Stomach smooth muscle (tissue), 2 donors: ENCODE results near the gene GAS5.
"Not testable (repeated sequence)": the region's sequence is repeated elsewhere in the genome, so short reads cannot be mapped to it uniquely, and the experiment has no call there.

Experiments
- H3K27ac ChIP-seq: one replicate; pipeline ENCODE4 v1.7.0; 2013; ENCODE audit warnings: mild to moderate bottlenecking, low read length, inconsistent platforms
- H3K27me3 ChIP-seq, 2 donors: one replicate each; pipeline ENCODE4 v1.7.0; 2013; ENCODE audit warnings: low read length in 2 of 2; ENCODE audit not compliant: insufficient read depth in 2 of 2, control insufficient read depth in 1 of 2
- H3K36me3 ChIP-seq, 2 donors: one replicate each; pipeline ENCODE4 v1.7.0; 2013; ENCODE audit warnings: low read length in 2 of 2; ENCODE audit not compliant: control insufficient read depth in 2 of 2, insufficient read depth in 2 of 2
- H3K4me1 ChIP-seq: one replicate; pipeline ENCODE4 v1.7.0; 2013; ENCODE audit warnings: low read length; ENCODE audit not compliant: control insufficient read depth, insufficient read depth
- H3K4me3 ChIP-seq, 2 donors: one replicate each; pipeline ENCODE4 v1.7.0; 2013; ENCODE audit warnings: low read length in 2 of 2
- H3K9ac ChIP-seq, 2 donors: one replicate each; pipeline ENCODE4 v1.7.0; 2013; ENCODE audit warnings: low read length in 2 of 2, mild to moderate bottlenecking in 1 of 2
- H3K9me3 ChIP-seq, 2 donors: one replicate each; pipeline ENCODE4 v1.7.0; 2013; ENCODE audit warnings: low read length in 2 of 2; ENCODE audit not compliant: control insufficient read depth in 2 of 2
- donor health status: healthy.
- donor health status: Pancreatic carcinoma.

GAS5 gene

GRCh38 chr1:173862146-173862768 lies 5.5 kb downstream of the GAS5 start:
- peaks cover 26 to 31% of the 10 kb centered on the region in 2 donors for H3K36me3 ChIP-seq
- not testable (repeated sequence) for H3K27me3 ChIP-seq, H3K4me3 ChIP-seq, H3K4me1 ChIP-seq, H3K9me3 ChIP-seq, H3K27ac ChIP-seq, H3K9ac ChIP-seq

GRCh38 chr1:173861731-173862145 lies 6.1 kb downstream of the GAS5 start:
- no peak overlapping the region for H3K4me3 ChIP-seq
- H3K4me1 ChIP-seq = no peaks in the 10 kb centered on the region
- H3K9ac ChIP-seq = no peak overlapping the region
- no peak overlapping the region for H3K27ac ChIP-seq
- no peaks in the 10 kb centered on the region for H3K9me3 ChIP-seq
- H3K36me3 ChIP-seq = peaks cover 28 to 31% of the 10 kb centered on the region in 2 donors
- H3K27me3 ChIP-seq = no peaks in the 10 kb centered on the region

DNA sequence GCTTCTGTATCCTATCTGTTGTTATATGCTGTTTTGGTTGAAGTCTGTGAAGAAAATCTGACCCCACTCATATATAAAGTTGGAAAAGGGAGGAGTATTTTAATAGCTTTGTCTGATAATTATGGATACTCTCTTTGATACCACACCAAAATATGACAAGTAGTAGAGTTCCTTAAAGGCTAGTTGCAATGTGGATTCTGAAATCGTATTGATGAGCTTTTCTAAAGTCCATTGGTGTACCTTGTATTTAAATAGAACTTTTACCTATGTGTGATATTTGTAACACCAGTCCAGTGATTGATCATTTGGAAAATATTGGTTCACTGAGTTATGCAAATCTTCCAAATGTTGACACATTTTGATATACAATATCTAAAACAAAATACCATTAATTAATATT lies 7.7 kb downstream of the GAS5 start:
- Histone ChIP-seq H3K4me3 (no peak overlapping the region), H3K9ac (no peak overlapping the region), H3K27ac (no peak overlapping the region), H3K27me3 (no peaks in the 10 kb centered on the region), H3K36me3 (peaks cover 30 to 31% of the 10 kb centered on the region in 2 donors), H3K4me1 (no peaks in the 10 kb centered on the region), H3K9me3 (no peaks in the 10 kb centered on the region)

DNA sequence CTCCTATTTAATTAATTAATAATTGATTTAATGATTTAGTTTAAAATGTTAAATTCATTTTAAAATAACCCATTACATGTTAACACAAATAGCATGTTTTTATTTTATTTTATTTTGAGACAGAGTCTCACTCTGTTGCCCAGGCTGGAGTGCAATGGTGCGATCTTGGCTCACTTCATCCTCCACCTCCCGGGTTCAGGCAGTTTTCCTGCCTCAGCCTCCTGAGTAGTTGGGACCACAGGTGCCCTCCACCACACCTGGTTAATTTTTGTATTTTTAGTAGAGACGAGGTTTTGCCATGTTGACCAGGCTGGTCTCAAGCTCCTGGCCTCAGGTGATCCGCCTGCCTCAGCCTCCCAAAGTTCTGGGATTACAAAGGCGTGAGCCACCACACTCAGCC lies 8.2 kb downstream of the GAS5 start:
- not testable (repeated sequence) for H3K9ac ChIP-seq, H3K4me3 ChIP-seq, H3K4me1 ChIP-seq, H3K27ac ChIP-seq, H3K9me3 ChIP-seq, H3K27me3 ChIP-seq
- H3K36me3 ChIP-seq = peaks cover 26 to 27% of the 10 kb centered on the region in 2 donors

GRCh38 chr1:173857363-173857917 lies 10.3 kb downstream of the GAS5 start:
- peaks cover 6 to 9% of the 10 kb centered on the region in 2 donors for H3K36me3 ChIP-seq
- no peak overlapping the region for H3K4me3 ChIP-seq
- no peak overlapping the region for H3K9ac ChIP-seq
- no peak overlapping the region for H3K27ac ChIP-seq
- no peaks in the 10 kb centered on the region for H3K4me1 ChIP-seq
- H3K9me3 ChIP-seq = no peaks in the 10 kb centered on the region
- H3K27me3 ChIP-seq = no peaks in the 10 kb centered on the region

DNA sequence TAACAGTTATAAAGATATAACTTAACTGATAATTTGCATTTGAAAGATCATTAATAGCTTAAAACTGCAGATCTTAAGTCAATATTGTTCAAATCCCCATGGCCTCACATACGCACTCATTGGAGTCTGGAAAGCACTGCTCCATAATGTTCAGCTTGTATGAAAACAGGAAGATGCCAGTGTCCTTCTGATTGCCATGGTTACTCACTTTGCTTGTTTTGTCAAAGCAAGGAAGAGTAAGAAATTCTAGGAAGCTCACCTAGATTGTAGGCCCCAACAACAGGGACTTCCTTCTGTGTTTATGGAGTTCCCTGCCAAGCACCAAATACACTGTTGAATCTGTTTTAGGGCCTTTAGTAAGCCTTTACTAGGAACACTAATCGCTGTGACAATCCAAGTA lies 10.9 kb downstream of the GAS5 start:
- Histone ChIP-seq H3K27ac (no peak overlapping the region), H3K9me3 (no peaks in the 10 kb centered on the region), H3K9ac (no peak overlapping the region), H3K4me3 (no peak overlapping the region), H3K27me3 (no peaks in the 10 kb centered on the region), H3K4me1 (no peaks in the 10 kb centered on the region), H3K36me3 (peaks cover 6 to 9% of the 10 kb centered on the region in 2 donors)

DNA sequence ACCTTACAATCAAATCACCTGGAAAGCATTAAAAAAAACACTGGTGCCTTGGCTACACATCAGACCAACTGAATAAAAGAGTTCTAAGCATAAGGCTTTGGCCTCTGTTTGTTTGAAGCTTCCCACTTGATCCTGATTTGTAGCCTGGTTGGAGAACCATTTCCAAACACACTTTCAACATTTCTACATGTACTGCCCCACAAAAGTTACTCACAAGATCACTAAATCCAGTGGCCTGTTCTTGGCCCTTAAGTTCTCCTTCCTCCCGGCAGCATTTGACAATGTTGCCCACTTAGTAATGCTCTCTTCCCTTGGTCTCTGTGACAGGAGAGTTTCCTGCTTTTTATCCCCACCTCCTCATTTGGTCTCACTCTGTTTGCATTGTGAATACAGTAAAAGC lies 11.8 kb downstream of the GAS5 start:
- Histone ChIP-seq H3K36me3 (peaks cover 6 to 9% of the 10 kb centered on the region in 2 donors), H3K4me1 (no peaks in the 10 kb centered on the region)

DNA sequence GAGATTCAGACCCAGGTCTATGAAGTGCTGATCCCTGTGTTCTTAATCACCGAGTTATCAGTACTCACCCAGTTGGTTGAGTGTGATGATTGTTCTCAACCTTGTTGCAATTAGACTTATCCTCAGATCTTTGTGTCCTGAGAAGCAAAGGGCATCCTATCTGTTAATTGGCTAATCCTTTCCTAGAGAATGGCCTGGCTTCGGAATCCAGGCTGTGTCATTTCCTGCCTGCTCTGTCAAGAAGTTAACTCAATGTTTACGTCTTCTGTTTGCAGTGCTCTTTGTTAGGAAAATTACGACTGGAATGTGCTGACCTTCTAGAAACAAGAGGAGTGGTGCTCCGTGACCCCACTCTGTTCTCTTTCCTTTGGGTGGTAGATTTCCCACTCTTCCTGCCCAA lies 14.7 kb downstream of the GAS5 start:
- Histone ChIP-seq H3K4me3 (peak overlapping the region in 1 of 2 donors; percentile 16), H3K9ac (no peak overlapping the region), H3K9me3 (no peaks in the 10 kb centered on the region), H3K4me1 (no peaks in the 10 kb centered on the region), H3K36me3 (peaks cover 6 to 9% of the 10 kb centered on the region in 2 donors), H3K27me3 (no peaks in the 10 kb centered on the region), H3K27ac (no peak overlapping the region)

More for the DNA sequence above, 11.8 kb downstream of the GAS5 start:
- no peaks in the 10 kb centered on the region for H3K27me3 ChIP-seq
- H3K27ac ChIP-seq = no peak overlapping the region
- H3K9me3 ChIP-seq = no peaks in the 10 kb centered on the region
- H3K4me3 ChIP-seq = no peak overlapping the region
- no peak overlapping the region for H3K9ac ChIP-seq

DNA sequence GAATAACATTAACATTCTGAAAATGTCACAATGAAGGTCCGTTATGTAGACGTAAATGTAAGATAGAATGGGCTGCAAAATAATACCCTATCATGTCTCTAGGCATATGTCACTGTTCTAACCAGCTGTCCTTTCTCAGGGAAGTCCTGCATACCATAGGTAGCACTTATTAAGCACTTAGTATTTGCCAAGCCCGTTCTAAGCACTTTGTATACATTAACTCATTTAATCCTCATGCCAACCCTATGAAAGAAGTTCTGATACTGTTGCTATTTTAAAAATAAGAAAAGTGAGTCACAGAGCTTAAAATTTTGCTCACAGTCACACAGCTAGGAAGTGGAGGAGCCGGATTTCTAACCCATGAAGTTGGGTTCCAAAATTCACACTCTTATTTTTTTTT lies 15.7 kb downstream of the GAS5 start:
- H3K9me3 ChIP-seq = no peaks in the 10 kb centered on the region
- H3K27ac ChIP-seq = no peak overlapping the region
- no peak overlapping the region for H3K4me3 ChIP-seq
- no peaks in the 10 kb centered on the region for H3K27me3 ChIP-seq
- H3K9ac ChIP-seq = no peak overlapping the region
- peaks cover 5 to 6% of the 10 kb centered on the region in 2 donors for H3K36me3 ChIP-seq
- H3K4me1 ChIP-seq = no peaks in the 10 kb centered on the region

- H3K9me3 ChIP-seq = no peaks in the 10 kb centered on the region
- no peaks in the 10 kb centered on the region for H3K27me3 ChIP-seq
- no peak overlapping the region for H3K4me3 ChIP-seq
- H3K4me1 ChIP-seq = no peaks in the 10 kb centered on the region
- H3K27ac ChIP-seq = no peak overlapping the region
- peaks cover 17 to 22% of the 10 kb centered on the region in 2 donors for H3K36me3 ChIP-seq
- no peak overlapping the region for H3K9ac ChIP-seq
Observed at GRCh38 chr1:173832748-173833147, 35.0 kb downstream of the GAS5 start.

- Histone ChIP-seq H3K9me3 (no peaks in the 10 kb centered on the region), H3K27me3 (no peaks in the 10 kb centered on the region), H3K9ac (no peak overlapping the region), H3K4me1 (peaks cover 7% of the 10 kb centered on the region), H3K36me3 (peaks cover 0 to 6% of the 10 kb centered on the region in 2 donors), H3K4me3 (no peak overlapping the region), H3K27ac (no peak overlapping the region)
Observed at GRCh38 chr1:173827611-173828010, 40.2 kb downstream of the GAS5 start.
